ENCODE data around the gene CKAP2L.

CKAP2L gene

DNA sequence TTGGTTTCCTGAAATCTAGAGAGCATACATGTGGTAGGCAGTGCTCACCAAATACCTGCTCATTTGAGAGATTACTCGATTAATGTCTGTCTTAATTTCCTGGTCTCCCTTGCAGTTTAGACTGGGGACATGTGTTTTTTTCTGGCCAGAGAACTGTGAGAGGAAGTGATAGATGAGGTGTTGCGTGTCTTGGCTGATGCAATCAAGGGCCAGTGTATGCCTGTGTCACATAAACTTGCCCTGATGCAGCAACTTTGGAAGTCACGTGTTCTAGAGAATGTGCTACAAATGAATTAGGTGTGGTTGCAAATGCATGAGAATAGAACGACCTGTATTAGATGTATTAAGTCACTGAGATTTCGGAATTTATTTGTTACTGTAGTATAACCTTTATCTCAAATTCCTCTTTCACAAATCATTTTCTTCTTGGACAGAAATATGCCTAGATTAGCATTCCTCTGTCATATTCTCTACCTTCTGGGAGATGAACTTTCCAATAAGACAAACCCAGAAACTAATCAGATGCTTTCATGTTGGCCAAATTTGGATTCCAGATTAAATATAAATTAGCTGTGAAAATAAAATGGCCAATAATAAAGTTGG is 29.8 kb upstream of the CKAP2L start:
- no peaks in the 10 kb centered on the region for H3K9me3 ChIP-seq
- no peaks in the 10 kb centered on the region for H3K36me3 ChIP-seq
- TF ChIP-seq, protein P1, sequence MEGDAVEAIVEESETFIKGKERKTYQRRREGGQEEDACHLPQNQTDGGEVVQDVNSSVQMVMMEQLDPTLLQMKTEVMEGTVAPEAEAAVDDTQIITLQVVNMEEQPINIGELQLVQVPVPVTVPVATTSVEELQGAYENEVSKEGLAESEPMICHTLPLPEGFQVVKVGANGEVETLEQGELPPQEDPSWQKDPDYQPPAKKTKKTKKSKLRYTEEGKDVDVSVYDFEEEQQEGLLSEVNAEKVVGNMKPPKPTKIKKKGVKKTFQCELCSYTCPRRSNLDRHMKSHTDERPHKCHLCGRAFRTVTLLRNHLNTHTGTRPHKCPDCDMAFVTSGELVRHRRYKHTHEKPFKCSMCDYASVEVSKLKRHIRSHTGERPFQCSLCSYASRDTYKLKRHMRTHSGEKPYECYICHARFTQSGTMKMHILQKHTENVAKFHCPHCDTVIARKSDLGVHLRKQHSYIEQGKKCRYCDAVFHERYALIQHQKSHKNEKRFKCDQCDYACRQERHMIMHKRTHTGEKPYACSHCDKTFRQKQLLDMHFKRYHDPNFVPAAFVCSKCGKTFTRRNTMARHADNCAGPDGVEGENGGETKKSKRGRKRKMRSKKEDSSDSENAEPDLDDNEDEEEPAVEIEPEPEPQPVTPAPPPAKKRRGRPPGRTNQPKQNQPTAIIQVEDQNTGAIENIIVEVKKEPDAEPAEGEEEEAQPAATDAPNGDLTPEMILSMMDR (IDR thresholded peaks at IDR 0.05): peak; percentile 14
- H3K4me3 ChIP-seq (ENCODE audit: low read depth in 1 of 2, low read length in 1 of 2): peak overlapping the region; percentile 14 to 43
- H3K27me3 ChIP-seq: no peaks in the 10 kb centered on the region
- H3K27ac ChIP-seq: peak overlapping the region; percentile 95
- peaks cover 50 to 55% of the 10 kb centered on the region in 2 experiments for H3K4me1 ChIP-seq (ENCODE audit: control insufficient read depth in 1 of 2, insufficient read depth in 1 of 2, low read depth in 1 of 2, low read length in 1 of 2)

- TF ChIP-seq, protein P1 (IDR thresholded peaks at IDR 0.05): no peak
- Histone ChIP-seq H3K36me3 (no peaks in the 10 kb centered on the region), H3K9me3 (no peaks in the 10 kb centered on the region), H3K4me1 (ENCODE audit: control insufficient read depth in 1 of 2, insufficient read depth in 1 of 2, low read depth in 1 of 2, low read length in 1 of 2) (peaks cover 52 to 58% of the 10 kb centered on the region in 2 experiments), H3K4me3 (ENCODE audit: low read depth in 1 of 2, low read length in 1 of 2) (peak overlapping the region; percentile 14 to 43), H3K27me3 (no peaks in the 10 kb centered on the region), H3K27ac (peak overlapping the region; percentile 95)
Observed at GRCh38 chr2:112793449-112793978, 29.1 kb upstream of the CKAP2L start.

GRCh38 chr2:112792419-112792818 is 28.0 kb upstream of the CKAP2L start:
- H3K36me3 ChIP-seq: no peaks in the 10 kb centered on the region
- H3K4me1 ChIP-seq (ENCODE audit: control insufficient read depth in 1 of 2, insufficient read depth in 1 of 2, low read depth in 1 of 2, low read length in 1 of 2): peaks cover 63 to 68% of the 10 kb centered on the region in 2 experiments
- H3K4me3 ChIP-seq (ENCODE audit: low read depth in 1 of 2, low read length in 1 of 2): peak overlapping the region in 1 of 2 experiments; percentile 43
- TF ChIP-seq, protein P1 (IDR thresholded peaks at IDR 0.05): no peak
- no peaks in the 10 kb centered on the region for H3K9me3 ChIP-seq
- H3K27me3 ChIP-seq: no peaks in the 10 kb centered on the region
- H3K27ac ChIP-seq: peak overlapping the region; percentile 95

DNA sequence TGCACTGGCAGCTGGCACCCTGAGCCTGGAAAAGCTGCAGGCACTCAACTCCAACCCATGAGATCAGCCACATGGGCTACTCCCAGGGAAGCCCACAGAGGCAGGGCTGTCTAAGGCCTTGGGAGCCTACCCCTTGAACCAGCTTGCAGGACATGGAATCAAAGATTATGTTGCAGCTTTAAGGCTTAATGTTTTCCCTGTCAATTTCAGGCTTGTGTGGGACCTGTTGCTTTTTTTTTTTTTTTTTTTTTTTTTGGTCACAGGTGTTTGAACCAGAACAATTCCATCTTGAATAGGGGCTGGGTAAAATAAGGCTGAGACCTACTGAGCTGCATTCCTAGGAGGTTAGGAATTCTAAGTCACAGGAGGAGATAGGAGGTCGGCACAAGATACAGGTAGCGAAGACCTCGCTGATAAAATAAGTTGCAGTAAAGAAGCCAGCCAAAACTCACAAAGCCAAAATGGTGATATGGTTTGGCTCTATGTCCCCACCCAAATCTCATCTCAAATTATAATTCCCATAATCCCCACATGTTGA is 27.4 kb upstream of the CKAP2L start:
- Histone ChIP-seq H3K27ac (peak overlapping the region; percentile 95), H3K27me3 (no peaks in the 10 kb centered on the region), H3K36me3 (no peaks in the 10 kb centered on the region), H3K9me3 (no peaks in the 10 kb centered on the region), H3K4me1 (ENCODE audit: control insufficient read depth in 1 of 2, insufficient read depth in 1 of 2, low read depth in 1 of 2, low read length in 1 of 2) (peaks cover 70 to 75% of the 10 kb centered on the region in 2 experiments), H3K4me3 (ENCODE audit: low read depth in 1 of 2, low read length in 1 of 2) (no peak overlapping the region)
- TF ChIP-seq, protein P1 (IDR thresholded peaks at IDR 0.05): no peak

DNA sequence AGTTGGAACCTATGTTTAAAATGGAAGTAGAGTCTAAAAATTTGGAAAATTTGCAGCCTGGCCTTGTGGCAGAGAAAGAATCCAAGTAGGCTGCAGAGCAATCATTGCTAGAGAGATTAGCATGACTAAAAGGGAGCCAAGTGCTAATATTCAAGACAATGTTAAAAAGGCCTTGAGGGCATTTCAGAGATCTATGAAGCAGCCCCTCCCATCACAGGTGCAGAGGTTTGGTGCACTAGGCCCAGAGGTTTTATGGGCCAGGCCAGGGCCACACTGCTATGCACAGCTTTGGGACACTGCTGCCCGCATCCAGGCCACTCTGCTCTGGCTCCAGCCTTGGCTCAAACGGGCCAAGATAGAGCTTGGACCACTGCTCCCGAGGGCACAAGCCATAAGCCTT is 26.6 kb upstream of the CKAP2L start:
- no peak overlapping the region for H3K4me3 ChIP-seq (ENCODE audit: low read depth in 1 of 2, low read length in 1 of 2)
- H3K9me3 ChIP-seq: no peaks in the 10 kb centered on the region
- no peaks in the 10 kb centered on the region for H3K27me3 ChIP-seq
- no peak overlapping the region for H3K27ac ChIP-seq
- H3K4me1 ChIP-seq (ENCODE audit: control insufficient read depth in 1 of 2, insufficient read depth in 1 of 2, low read depth in 1 of 2, low read length in 1 of 2): peaks cover 73 to 77% of the 10 kb centered on the region in 2 experiments
- no peaks in the 10 kb centered on the region for H3K36me3 ChIP-seq
- TF ChIP-seq, protein P1 (IDR thresholded peaks at IDR 0.05): no peak

All from neutrophil (primary cell).